Activated naive CD4-positive, alpha-beta T cell treated with Interleukin-2 at 50 U/mL for 16 hours (primary cell): ENCODE results near the gene PAOX.
A peak's percentile ranks its signal among the peaks of the same experiment; 100 is the strongest.

Source experiments
- DNase-seq: peaks from one replicate; pipeline ENCODE4 v3.0.0-alpha.2; 2020

PAOX gene

DNA sequence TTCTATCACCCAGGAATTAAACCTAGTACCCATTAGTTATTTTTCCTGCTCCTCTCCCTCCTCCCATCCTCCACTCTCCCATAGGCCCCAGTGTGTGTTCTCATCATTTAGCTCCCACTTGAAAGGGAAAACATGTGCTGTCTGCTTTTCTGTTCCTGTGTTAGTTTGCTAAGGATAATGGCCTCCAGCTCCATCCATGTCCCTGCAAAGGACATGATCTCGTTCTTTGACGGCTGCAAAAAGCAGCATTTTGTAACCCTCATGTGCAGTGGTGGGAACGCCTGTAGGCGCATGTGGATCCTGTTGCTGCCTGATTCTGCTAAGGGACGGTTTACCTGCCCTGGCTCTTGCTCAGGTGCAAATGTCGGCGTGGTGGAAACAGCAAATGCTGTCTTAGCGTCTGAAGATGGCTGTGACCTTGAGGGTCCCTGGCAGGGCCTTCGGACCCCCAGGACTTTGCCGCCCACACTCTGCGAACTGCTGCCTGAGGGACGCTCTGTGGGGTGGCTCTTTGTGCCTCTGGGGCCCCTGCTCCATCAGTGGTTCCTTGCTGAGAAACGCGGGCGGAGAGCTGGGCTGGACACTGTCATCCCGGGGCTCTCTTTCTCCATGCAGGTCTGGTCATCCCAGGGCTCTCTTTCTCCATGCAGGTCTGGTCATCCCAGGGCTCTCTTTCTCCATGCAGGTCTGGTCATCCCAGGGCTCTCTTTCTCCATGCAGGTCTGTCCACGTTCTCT, 9.3 kb downstream of the PAOX start:
- no peak for DNase-seq

DNA sequence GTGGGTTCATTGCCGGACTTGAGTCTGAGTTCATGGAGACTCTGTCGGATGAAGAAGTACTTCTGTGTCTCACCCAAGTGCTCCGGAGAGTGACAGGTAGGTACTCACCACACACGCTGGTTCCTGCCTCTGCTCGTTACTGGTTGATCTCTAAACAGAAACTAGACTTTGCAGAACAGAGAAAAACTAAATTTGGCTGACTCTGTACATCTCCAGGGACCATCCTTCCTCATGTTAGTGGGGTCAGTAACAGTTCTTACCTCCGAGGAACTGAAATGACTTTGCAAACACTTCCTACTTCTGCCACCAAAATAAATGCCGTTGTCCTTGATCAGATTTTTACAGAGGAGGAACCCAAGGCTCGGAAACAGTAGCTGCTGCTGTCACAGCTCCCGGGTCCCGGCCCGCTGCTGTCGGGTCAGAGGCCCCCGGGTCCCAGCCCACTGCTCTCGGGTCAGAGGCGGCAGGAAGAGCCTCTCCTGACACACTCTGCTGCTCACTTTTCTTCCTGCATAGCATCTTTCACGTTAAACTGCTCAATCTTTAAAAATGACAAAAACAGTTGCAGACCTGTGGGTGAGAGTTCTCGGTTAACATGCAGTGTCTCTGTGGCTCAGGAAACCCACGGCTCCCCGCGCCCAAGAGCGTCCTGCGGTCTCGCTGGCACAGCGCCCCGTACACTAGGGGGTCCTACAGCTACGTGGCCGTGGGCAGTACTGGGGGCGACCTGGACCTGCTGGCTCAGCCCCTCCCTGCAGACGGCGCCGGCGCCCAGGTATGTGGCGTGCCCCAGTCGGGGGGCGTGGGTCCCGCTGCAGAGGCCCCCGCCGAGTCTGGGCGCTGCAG, 10.1 kb downstream of the PAOX start:
- peak; percentile 57 for DNase-seq

DNA sequence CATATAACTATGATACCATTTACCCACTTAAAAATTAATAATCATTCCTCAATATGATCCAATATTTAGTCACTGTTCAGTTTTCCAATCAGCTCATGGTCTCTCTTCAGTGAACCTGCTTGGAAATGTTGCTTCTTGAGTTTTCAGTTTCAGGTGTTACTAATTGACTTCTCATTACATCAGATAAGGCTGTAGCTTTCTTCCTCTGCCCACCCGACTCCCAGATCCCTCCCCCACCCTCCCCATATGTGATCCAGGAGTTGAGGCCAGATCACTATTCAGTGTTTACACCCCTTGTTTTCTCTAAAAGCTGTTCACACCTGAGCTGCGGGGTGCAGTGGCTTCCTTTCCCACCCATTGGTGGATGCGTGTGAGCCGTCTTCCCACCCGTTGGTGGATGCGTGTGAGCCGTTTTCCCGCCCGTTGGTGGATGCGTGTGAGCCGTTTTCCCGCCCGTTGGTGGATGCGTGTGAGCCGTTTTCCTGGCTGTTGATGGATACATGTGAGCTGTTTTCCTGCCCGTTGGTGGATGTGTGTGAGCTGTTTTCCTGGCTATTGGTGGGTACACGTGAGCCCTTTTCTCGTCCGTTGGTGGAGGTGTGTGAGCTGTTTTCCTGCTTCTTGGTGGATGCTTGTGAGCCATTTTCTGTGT, 11.7 kb downstream of the PAOX start:
- peak; percentile 21 for DNase-seq

DNA sequence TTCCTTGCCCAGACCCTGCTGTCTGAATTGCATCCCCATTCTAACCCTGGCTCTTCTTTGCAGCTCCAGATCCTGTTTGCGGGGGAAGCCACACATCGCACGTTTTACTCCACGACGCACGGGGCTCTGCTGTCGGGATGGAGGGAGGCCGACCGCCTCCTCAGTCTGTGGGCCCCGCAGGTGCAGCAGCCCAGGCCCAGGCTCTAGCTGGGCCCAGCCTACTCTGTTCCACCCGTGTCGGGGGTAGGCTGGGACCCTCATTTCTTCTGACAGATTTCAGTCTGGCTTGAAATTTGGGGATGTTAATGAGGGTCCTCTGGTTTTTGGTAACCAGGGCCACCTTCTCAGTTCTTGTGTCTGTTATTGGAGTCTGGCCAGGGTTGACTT, 12.2 kb downstream of the PAOX start:
- DNase-seq = no peak

DNA sequence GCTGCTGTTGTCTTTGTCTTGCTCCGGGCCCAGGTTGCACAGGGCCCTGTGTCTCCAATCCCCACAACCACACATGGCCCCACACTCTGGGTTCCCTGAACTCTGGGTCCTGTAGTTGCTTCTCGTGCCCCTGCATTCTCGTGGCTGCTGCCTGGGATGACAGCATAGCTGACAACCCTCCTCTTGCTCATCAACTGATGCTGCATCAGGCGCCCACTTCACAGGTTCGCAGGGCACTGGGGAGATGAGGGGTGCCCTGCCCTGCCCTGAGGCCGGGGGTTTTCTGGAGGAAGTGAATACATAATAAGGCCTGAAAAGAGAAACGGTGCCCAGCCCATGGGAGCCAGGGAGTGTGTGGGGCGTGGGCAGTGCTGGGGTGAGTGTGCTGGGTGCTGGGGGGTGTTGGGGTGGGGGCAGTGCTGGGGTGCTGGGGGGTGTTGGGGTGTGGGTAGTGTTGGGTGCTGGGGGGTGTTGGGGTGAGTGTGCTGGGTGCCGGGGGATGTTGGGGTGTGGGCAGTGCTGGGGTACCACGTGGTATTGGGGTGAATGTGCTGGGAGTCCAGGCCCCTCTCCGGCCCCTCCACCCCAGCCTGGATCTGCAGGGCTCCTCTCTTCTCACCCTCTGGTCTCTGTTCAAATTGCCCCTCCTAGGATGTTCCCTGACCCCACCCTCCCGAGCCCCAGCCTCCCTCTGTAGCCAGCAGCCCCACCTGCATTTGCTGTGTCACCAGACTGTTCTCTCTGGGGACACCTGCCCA, 12.9 kb downstream of the PAOX start:
- DNase-seq = peak; percentile 37

DNA sequence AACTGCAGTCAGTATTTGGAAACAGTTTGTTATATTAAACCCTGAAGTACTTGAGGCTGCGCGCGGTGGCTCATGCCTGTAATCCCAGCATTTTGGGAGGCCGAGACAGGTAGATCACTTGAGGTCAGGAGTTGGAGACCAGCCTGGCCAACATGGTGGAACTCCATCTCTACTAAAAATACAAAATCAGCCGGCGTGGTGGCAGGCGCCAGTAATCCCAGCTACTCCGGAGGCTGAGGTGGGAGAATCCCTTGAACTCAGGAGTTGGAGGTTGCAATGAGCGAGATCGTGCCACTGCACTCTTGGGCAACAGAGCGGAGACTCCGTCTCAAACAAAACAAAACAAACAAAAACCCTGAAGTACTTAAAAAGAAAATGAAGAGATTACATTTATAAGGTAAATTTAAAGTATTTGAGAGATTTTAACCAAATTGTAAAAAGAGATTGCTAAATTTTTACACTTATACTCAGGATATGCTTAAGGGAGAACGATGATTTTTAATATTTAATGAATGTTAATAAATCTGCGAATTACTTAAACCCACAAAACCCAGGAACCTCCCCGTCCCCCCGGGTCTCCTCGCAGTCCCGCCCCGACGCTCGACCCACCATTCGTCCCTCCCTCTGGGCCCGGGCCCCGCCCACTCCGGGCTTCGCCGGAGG, 14.5 kb downstream of the PAOX start:
- no peak for DNase-seq

DNA sequence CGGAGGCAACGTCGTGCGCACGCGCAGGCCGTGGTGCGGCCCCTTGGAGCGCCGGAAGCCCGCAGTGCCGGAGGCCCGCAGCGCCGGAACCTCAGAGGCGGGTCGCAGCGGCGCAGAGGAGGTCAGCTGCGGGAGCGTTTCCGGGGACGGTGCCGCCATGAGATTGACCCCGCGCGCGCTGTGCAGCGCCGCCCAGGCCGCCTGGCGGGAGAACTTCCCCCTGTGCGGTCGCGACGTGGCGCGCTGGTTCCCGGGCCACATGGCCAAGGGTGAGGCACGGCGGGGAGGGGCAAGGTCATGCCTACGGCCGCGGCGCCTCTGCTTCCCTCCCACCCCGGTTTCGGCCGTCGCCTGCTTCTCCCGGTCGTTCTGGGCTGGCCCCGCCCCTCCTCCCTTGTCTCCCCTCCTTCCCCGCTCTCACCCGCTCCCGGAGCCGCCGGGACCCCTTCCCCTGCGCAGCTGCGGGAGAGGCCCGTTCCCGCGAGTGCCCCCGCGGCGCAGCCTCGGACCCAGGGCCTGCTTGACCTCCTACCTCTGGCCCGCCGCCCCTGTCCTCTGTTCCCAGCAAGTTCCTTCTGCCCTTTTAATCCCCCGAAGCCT, 15.1 kb downstream of the PAOX start, which contains the start of gene MTG1:
Gene MTG1 (plus strand): TSS at position 94 of the 600 bp plus-strand sequence. CDS start 64 bp downstream, at position 158.
- DNase-seq = peak; percentile 95

DNA sequence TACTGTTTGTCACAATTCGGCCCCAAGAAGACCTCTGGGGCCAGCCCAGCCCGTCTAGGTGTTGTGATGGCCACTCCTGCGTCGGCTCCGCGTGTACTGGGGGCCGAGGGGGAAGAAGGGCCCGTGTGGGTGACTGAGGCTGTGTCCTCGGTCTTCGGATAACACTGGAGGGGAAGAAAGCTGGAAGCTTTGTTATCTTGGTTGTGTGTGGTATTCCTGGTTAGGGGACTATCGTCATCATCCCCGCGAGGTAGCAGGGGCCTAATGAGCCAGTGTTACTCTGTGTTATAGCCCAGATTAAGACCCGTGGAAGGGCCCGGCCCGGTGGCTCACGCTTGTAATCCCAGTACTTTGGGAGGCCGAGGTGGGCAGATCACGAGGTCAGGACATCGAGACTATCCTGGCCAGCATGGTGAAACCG, 15.7 kb downstream of the PAOX start:
- DNase-seq = peak; percentile 13

DNA sequence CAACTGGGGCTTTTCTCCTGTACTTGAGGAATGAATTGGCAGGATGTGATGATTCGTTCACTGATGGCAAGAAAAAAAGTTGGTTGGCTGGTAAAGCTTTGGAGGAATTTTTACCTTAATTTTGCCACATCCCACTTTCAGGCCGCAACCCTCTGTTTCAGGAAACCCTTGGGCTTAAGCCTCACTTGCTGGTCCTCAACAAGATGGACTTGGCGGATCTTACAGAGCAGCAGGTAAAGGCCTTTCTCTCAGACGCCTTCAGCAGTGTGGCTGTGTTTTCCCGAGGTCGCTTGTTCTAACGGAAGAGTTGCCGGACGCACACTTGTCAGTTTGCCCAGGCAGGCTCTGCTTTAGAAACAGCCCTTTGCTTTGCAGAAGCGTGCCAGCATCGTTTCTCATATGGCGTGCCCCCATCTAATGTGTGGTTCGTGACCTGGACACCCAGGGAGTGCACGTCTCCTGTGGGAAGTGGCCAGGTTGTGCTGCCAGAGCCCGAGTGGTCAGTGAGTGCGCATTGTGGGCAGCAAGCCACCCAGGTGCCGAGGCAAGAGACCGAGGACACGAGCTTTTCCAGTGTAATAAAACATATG, 17.1 kb downstream of the PAOX start:
- no peak for DNase-seq

DNA sequence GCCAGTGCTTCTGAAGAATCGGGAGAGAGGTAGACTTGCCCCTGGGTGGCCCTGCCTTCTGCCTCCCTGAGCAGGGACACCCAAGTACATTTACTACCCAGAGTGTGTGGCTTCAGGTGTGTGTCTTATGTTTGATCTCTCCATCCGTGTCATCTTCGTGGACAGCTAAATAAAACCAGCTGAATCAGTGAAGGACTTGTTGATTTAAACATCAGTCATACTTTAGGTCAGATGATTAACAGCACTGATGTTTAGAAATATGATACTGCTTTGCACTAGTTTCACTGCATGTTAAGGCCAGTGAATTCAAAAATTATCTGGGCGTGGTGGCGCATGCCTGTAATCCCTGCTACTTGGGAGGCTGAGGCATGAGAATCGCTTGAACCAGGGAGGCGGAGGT, 18.9 kb downstream of the PAOX start:
- DNase-seq = no peak

DNA sequence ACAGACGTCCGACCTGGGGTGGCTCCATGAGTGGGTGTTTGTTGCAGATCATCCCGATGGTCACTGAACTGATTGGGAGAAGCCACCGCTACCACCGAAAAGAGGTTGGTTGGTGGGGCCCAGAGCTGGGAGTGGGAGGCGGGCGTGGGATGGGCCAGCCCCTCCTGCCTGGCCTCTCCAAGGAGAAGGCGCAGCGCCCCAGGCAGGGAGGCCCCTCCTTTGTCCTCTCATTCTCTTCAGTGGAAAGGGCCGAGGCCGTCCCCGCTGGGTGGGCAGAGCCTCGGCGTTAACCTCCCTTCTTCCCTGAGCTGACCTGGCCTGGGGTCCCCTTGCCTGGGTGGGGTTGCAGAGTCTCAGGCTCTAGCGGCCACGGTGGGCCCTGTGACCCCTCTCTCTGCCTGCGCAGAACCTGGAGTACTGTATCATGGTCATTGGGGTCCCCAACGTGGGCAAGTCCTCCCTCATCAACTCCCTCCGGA, 20.1 kb downstream of the PAOX start:
- no peak for DNase-seq

DNA sequence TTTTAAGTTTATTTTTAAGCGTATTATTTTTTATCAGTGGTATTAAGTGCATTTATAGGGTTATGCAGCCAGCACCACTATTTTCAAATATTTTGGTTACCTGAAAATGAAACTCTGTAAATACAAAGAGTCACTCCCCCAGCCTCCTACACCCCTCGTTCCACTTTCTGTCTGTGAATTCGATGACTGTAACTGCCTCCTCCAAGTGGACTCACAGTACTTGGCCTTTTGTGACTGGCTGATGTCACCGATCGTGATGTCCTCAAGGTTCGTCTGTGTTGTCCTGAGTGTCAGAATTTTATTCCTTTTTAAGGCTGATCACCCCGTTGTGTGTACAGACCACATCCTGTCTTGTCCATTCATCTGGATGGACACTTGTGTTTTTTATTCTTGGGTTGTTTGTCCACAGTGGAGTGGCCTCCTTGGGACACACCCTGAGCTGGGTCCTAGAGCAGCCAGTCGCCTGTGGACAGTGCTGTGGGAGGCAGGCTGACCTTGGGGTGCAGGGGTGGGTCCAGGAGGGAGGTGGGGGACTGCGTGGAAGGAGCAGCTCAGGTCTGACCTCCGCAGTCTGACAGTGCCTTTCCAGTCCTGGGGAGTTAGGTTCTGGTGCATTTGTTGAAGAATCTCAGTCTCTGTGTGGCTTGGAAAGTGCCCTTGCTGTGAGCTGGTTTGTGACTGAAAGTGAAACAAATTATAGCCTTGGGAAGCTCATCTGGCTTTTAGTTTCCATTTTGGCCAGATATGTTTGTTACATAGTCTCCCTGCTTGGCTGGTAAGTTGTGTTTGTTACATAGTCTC, 21.8 kb downstream of the PAOX start:
- DNase-seq = no peak

DNA sequence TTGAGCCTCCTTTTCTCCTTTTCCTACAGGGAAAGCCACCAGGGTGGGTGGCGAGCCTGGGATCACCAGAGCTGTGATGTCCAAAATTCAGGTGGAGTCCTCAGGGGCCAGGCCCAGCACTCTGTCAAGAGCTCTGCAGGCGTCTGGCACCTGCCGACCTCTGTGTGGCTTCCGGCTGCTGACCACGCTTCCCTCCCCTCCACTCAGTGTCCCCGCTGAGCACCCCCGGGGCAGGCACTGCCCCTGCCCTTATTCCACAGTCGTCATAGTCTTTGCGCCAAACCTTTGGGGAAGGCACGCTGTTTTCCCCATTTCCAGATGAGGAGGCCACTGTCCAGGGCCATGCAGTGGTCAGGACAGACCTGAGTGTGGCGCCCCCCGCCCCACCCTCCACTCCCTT, 22.4 kb downstream of the PAOX start:
- no peak for DNase-seq

DNA sequence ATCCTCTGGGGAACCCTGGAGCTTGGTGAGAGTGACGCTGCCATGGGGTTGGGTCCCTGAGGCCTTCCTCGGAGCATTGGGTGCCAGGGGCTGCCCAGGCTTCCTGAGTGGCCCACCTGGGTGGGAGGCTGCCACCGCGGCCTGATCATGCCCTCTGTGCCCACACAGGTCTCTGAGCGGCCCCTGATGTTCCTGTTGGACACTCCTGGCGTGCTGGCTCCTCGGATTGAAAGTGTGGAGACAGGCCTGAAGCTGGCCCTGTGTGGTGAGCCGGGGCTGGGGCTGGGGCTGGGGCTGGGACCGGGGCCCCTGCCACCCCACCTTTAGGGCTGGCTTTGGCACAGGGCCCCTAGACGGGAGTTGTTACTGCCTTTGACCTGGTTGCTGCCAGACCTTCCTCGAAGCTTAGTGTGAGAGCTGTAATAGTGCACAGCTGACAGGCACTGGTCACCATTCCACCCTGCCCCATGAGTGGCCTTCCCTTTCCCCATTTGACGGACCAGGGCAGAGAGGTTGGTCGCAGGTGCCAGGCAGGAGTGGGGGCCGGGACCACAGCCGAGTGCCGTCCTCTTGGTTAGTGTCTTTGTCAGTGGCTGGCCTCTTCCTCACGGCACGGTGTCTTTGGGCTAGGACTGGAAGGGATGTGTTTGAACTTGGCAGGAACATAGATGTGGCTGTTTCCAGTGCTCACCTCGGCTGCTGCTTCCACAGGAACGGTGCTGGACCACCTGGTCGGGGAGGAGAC, 23.1 kb downstream of the PAOX start:
- no peak for DNase-seq

DNA sequence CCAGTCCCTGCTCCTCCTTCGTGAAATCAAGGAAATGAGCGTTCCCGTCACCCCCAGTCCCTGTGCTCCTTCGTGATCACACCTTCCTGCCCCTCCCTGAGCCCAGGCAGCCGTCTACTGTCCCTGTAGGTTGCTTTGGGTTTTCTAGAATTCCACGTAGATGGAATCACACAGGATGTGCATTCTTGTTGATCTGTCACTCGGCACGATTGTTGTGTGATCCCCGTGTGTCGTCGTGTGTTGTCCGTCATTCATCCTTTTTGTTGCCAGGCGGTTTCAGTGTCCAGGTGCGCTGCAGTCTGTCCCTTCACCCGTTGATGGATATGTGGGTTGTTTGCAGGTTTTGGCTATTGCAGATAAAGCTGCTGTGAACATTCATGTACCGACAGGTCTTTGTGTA, 24.3 kb downstream of the PAOX start:
- DNase-seq = no peak

DNA sequence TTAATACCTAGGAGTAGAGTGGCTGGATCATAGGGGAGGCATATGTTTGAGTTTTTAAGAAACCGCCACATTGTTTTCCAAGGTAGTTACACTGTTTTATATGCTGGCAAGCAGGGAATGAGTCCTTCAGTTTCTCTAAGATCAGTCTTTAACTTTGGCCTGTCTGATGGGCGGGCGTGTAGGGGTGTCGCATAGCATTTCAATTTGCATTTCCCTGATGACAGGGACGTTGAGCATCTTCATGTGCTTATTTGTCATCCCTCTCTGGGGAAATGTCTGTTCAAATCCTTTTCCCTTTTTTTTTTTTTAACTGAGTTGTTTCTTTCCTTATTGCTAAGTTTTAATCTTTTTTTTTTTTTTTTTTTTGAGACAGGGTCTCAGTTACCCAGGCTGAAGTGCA, 24.7 kb downstream of the PAOX start:
- DNase-seq = no peak

DNA sequence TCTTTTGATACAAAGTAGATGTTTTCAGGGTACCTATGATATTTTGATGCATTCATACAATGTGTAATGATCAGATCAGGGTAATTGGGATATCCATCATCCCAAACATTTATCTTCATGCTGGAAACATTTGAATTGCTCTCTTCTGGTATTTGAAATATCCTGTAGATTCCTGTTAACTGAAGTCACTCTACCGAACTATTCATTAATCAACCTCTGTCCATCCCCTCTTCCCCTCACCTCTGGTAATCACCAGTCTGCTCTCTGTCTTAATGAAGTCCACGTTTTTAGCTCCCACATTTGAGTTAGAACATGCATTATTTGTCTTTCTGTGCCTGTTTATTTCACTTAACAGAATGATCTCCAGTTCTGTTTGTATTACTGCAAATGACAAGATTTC, 26.2 kb downstream of the PAOX start:
- DNase-seq = no peak

DNA sequence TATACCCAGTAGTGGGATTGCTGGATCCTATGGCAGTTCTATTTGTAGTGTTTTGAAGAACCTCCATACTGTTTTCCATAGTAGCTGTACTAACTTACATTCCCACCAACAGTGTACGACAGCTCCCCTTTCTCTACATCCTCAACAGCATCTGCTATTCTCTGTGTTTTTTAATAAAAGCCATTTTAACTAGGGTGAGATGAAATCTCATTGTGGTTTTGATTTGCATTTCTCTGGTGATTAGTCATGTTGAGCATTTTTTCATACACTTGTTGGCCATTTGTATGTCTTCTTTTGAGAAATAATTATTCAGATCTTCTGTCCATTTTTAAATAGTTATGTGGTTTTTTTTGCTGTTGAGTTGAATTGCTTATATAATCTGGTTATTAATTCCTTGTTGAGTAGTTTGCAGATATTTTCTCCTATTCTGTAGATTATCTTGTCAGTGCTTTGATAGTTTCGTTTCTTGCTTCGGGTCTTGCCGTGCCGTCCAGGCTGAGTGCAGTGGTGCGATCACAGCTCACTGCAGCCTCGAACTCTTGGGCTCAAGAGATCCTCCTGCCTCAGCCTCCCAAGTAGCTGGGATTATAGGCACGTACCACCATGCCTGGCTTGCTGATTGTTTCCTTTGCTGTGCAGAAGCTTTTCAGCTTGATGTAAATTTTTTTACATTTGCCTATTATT, 26.9 kb downstream of the PAOX start:
- no peak for DNase-seq
